Mesendoderm (in vitro differentiated cells): ENCODE data around the gene ITIH5.

Experiments
- DNase-seq: peaks from one replicate; pipeline ENCODE4 v3.0.0; 2013
- H2AK5ac ChIP-seq: 2 replicates; pipeline ENCODE4 v1.6.1; 2013; ENCODE audit warnings: low read length, inconsistent platforms
- H2BK120ac ChIP-seq: 2 replicates; pipeline ENCODE4 v1.6.1; 2013; ENCODE audit warnings: low read depth, mild to moderate bottlenecking, low read length, moderate library complexity, mixed read lengths
- H2BK15ac ChIP-seq: replicated peaks from 2 replicates; pipeline ENCODE4 v1.6.1; 2013; ENCODE audit warnings: low read depth, mild to moderate bottlenecking, moderate library complexity
- H2BK5ac ChIP-seq: 2 replicates; pipeline ENCODE4 v1.6.1; 2013; ENCODE audit warnings: low read length, inconsistent platforms
- H3K18ac ChIP-seq: 2 replicates; pipeline ENCODE4 v1.6.1; 2013; ENCODE audit warnings: mild to moderate bottlenecking, low read length, mixed read lengths
- H3K23ac ChIP-seq: one replicate; pipeline ENCODE4 v1.6.1; 2013; ENCODE audit warnings: low read length
- H3K27ac ChIP-seq: 2 replicates; pipeline ENCODE4 v1.5.1; 2013; ENCODE audit warnings: low read depth, mild to moderate bottlenecking, inconsistent platforms, low read length, moderate library complexity
- H3K27me3 ChIP-seq: 2 replicates; pipeline ENCODE4 v1.6.1; 2013; ENCODE audit warnings: low read length, control low read depth, mild to moderate bottlenecking, inconsistent platforms; ENCODE audit not compliant: insufficient read depth, poor library complexity
- H3K36me3 ChIP-seq: 2 replicates; pipeline ENCODE4 v1.6.1; 2013; ENCODE audit warnings: low read length, inconsistent platforms; ENCODE audit not compliant: control insufficient read depth, insufficient read depth
- H3K4ac ChIP-seq: one replicate; pipeline ENCODE4 v1.6.1; 2013; ENCODE audit warnings: low read depth, mild to moderate bottlenecking, low read length, moderate library complexity
- H3K4me1 ChIP-seq: 2 replicates; pipeline ENCODE4 v1.6.1; 2013; ENCODE audit warnings: low read depth, low read length, inconsistent platforms; ENCODE audit not compliant: control insufficient read depth
- H3K4me2 ChIP-seq: 2 replicates; pipeline ENCODE4 v1.6.1; 2013; ENCODE audit warnings: low read length
- H3K4me3 ChIP-seq: 2 replicates; pipeline ENCODE4 v1.5.1; 2013; ENCODE audit warnings: mild to moderate bottlenecking, low read length
- H3K56ac ChIP-seq: one replicate; pipeline ENCODE4 v1.6.1; 2013; ENCODE audit warnings: low read length
- H3K79me1 ChIP-seq: 2 replicates; pipeline ENCODE4 v1.6.1; 2013; ENCODE audit warnings: low read length, inconsistent platforms
- H3K79me2 ChIP-seq: 2 replicates; pipeline ENCODE4 v1.6.1; 2013; ENCODE audit warnings: mild to moderate bottlenecking, low read length; ENCODE audit not compliant: control insufficient read depth, insufficient read depth
- H3K9ac ChIP-seq: 2 replicates; pipeline ENCODE4 v1.6.1; 2013; ENCODE audit warnings: low read length, inconsistent platforms
- H4K5ac ChIP-seq: one replicate; pipeline ENCODE4 v1.6.1; 2013; ENCODE audit warnings: low read length
- H4K8ac ChIP-seq: one replicate; pipeline ENCODE4 v1.6.1; 2013; ENCODE audit warnings: low read depth, mild to moderate bottlenecking, control low read depth, low read length, moderate library complexity
- WGBS: extraction: QIAGEN DNeasy Blood & Tissue Kit; methylation state at CpG from one replicate; pipeline ENCODE4 v1.1.7; 2013; ENCODE audit warnings: low lambda C conversion rate, missing lambda C conversion rate; ENCODE audit not compliant: insufficient coverage; ENCODE audit errors: extremely low coverage; 5-methylcytosine and 5-hydroxymethylcytosine counted together

Gene ITIH5

DNA sequence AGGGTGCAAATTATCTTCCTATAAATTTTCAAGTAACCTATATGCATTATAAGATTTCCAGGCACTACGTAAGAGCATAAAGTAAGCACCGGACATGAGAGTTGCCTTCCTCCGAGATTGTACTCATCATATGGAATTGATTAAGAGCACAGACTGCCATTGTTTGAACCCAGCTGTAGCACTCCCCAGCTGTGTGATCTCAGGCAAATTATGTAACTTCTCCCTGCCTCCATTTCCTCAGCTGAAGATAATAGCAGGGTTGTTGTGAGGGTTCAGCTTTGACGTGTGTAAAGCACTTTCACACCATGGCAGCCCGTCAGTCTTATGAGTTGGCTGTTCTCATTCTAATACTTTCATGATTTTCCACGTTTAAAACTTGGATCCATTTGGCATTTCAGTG lies 122.6 kb downstream of the ITIH5 start:
- Histone ChIP-seq H3K36me3 (no peaks in the 10 kb centered on the region), H3K79me2 (no peaks in the 10 kb centered on the region), H3K18ac (no peak overlapping the region), H2AK5ac (no peak overlapping the region), H4K5ac (no peak overlapping the region), H3K56ac (no peak overlapping the region), H3K27ac (no peak overlapping the region), H3K4ac (no peak overlapping the region), H3K4me3 (no peak overlapping the region), H2BK120ac (no peak overlapping the region), H3K4me2 (no peak overlapping the region), H3K9ac (no peak overlapping the region), H2BK15ac (no peak overlapping the region), H3K79me1 (no peaks in the 10 kb centered on the region), H3K4me1 (peaks cover 21% of the 10 kb centered on the region), H3K23ac (no peak overlapping the region), H3K27me3 (no peaks in the 10 kb centered on the region), H2BK5ac (no peak overlapping the region), H4K8ac (no peak overlapping the region)
- no peak for DNase-seq
- WGBS, result no CpG with 5 or more reads among the region's 6 CpGs

GRCh38 chr10:7542189-7542914 lies 124.4 kb downstream of the ITIH5 start:
- H3K4me1 ChIP-seq, result peaks cover 21% of the 10 kb centered on the region
- no peak overlapping the region for H3K4me2 ChIP-seq
- H2BK120ac ChIP-seq, result no peak overlapping the region
- no CpG with 5 or more reads among the region's 6 CpGs for WGBS
- H2BK5ac ChIP-seq, result peak overlapping the region; percentile 51
- H3K36me3 ChIP-seq, result no peaks in the 10 kb centered on the region
- no peaks in the 10 kb centered on the region for H3K27me3 ChIP-seq
- peak overlapping the region; percentile 28 for H3K56ac ChIP-seq
- peak overlapping the region; percentile 60 for H3K18ac ChIP-seq
- no peak overlapping the region for H2BK15ac ChIP-seq
- no peak overlapping the region for H3K4ac ChIP-seq
- no peak overlapping the region for H4K5ac ChIP-seq
- H3K79me2 ChIP-seq, result no peaks in the 10 kb centered on the region
- H3K79me1 ChIP-seq, result no peaks in the 10 kb centered on the region
- H2AK5ac ChIP-seq, result peak overlapping the region; percentile 1
- no peak overlapping the region for H3K27ac ChIP-seq
- H4K8ac ChIP-seq, result no peak overlapping the region
- H3K4me3 ChIP-seq, result no peak overlapping the region
- no peak overlapping the region for H3K9ac ChIP-seq
- no peak for DNase-seq
- no peak overlapping the region for H3K23ac ChIP-seq

GRCh38 chr10:7541137-7542087 lies 125.4 kb downstream of the ITIH5 start:
- Histone ChIP-seq H3K9ac (no peak overlapping the region), H4K5ac (no peak overlapping the region), H3K4me1 (peaks cover 21% of the 10 kb centered on the region), H3K27me3 (no peaks in the 10 kb centered on the region), H2BK120ac (no peak overlapping the region), H3K27ac (peak overlapping the region; percentile 33), H3K18ac (peak overlapping the region; percentile 3), H2AK5ac (no peak overlapping the region), H3K4me2 (no peak overlapping the region), H3K4ac (peak overlapping the region; percentile 8), H3K56ac (peak overlapping the region; percentile 66), H3K79me1 (no peaks in the 10 kb centered on the region), H2BK5ac (peak overlapping the region; percentile 78), H4K8ac (no peak overlapping the region), H3K79me2 (no peaks in the 10 kb centered on the region), H3K4me3 (no peak overlapping the region), H3K23ac (no peak overlapping the region), H3K36me3 (no peaks in the 10 kb centered on the region), H2BK15ac (no peak overlapping the region)
- peak; percentile 96 for DNase-seq
- WGBS, result no CpG with 5 or more reads among the region's 22 CpGs

- H2AK5ac ChIP-seq, result no peak overlapping the region
- H3K9ac ChIP-seq, result no peak overlapping the region
- no peak overlapping the region for H2BK120ac ChIP-seq
- no peaks in the 10 kb centered on the region for H3K36me3 ChIP-seq
- no peak overlapping the region for H3K56ac ChIP-seq
- H3K4ac ChIP-seq, result no peak overlapping the region
- no peak overlapping the region for H2BK15ac ChIP-seq
- no peaks in the 10 kb centered on the region for H3K79me2 ChIP-seq
- H4K8ac ChIP-seq, result no peak overlapping the region
- no peak overlapping the region for H2BK5ac ChIP-seq
- no peaks in the 10 kb centered on the region for H3K79me1 ChIP-seq
- H3K18ac ChIP-seq, result no peak overlapping the region
- H4K5ac ChIP-seq, result no peak overlapping the region
- no CpG with 5 or more reads among the region's 6 CpGs for WGBS
- no peak for DNase-seq
- H3K23ac ChIP-seq, result no peak overlapping the region
- H3K27ac ChIP-seq, result no peak overlapping the region
- H3K4me1 ChIP-seq, result peaks cover 22% of the 10 kb centered on the region
- H3K27me3 ChIP-seq, result no peaks in the 10 kb centered on the region
- no peak overlapping the region for H3K4me2 ChIP-seq
- H3K4me3 ChIP-seq, result no peak overlapping the region
Observed at GRCh38 chr10:7538970-7539654, 127.7 kb downstream of the ITIH5 start.

- H3K4me1 ChIP-seq, result peaks cover 16% of the 10 kb centered on the region
- no peak overlapping the region for H3K56ac ChIP-seq
- no peak overlapping the region for H2BK120ac ChIP-seq
- H4K8ac ChIP-seq, result no peak overlapping the region
- H3K27me3 ChIP-seq, result no peaks in the 10 kb centered on the region
- H3K23ac ChIP-seq, result no peak overlapping the region
- no peak overlapping the region for H4K5ac ChIP-seq
- no peaks in the 10 kb centered on the region for H3K79me1 ChIP-seq
- H3K4me2 ChIP-seq, result no peak overlapping the region
- no peak overlapping the region for H3K27ac ChIP-seq
- no peak overlapping the region for H3K4me3 ChIP-seq
- no peak overlapping the region for H2BK15ac ChIP-seq
- H3K9ac ChIP-seq, result no peak overlapping the region
- H3K79me2 ChIP-seq, result no peaks in the 10 kb centered on the region
- no peak overlapping the region for H2BK5ac ChIP-seq
- H3K4ac ChIP-seq, result no peak overlapping the region
- whole genome bisulfite sequencing, result no CpG with 5 or more reads among the region's 3 CpGs
- DNase-seq, result no peak
- H3K18ac ChIP-seq, result no peak overlapping the region
- H3K36me3 ChIP-seq, result no peaks in the 10 kb centered on the region
- no peak overlapping the region for H2AK5ac ChIP-seq
Observed at GRCh38 chr10:7537126-7537525, 129.6 kb downstream of the ITIH5 start.
